Activated CD4-positive, alpha-beta T cell treated with anti-CD3 and anti-CD28 coated beads for 36 hours (primary cell): ENCODE data around the gene OR11A1. TPM values are rescaled to one million over a fixed set of nuclear protein-coding genes. Genes with fewer than 3 reads are reported as not detected.

ENCODE experiments used
- ATAC-seq: fragments of 200-7000 bp; cut with Tn5 transposase; one replicate; pipeline ENCODE4 v1.10.0; 2021; ENCODE audit warnings: mild to moderate bottlenecking, moderate library complexity
- CTCF ChIA-PET: fragments of 350-600 bp; sonication (Branson Sonifier 250); formaldehyde crosslinking; loops from one replicate; lab custom pipeline; 2021; ENCODE audit warnings: antibody characterized with exemption; lab: Charles Lee
- POLR2A ChIA-PET: fragments of 350-600 bp; sonication (Branson Sonifier 250); formaldehyde crosslinking; loops from one replicate; lab custom pipeline; 2021; ENCODE audit warnings: antibody characterized with exemption, inconsistent platforms; lab: Charles Lee
- DNase-seq: peaks from one replicate; pipeline ENCODE4 v3.0.0-alpha.2; 2020
- H3K27ac Mint-ChIP-seq: one replicate; pipeline ENCODE4 v1.8.0; 2021; ENCODE audit warnings: mixed read lengths
- H3K27me3 Mint-ChIP-seq: one replicate; pipeline ENCODE4 v1.8.0; 2021; ENCODE audit warnings: mixed read lengths
- H3K36me3 Mint-ChIP-seq: one replicate; pipeline ENCODE4 v1.8.0; 2021; ENCODE audit warnings: low read depth, mixed read lengths
- H3K4me1 Mint-ChIP-seq: one replicate; pipeline ENCODE4 v1.8.0; 2021; ENCODE audit warnings: mixed read lengths
- H3K4me3 Mint-ChIP-seq: one replicate; pipeline ENCODE4 v1.8.0; 2021; ENCODE audit warnings: mild to moderate bottlenecking, moderate library complexity, mixed read lengths
- H3K9me3 Mint-ChIP-seq: one replicate; pipeline ENCODE4 v1.8.0; 2021; ENCODE audit warnings: low read depth, mixed read lengths
- intact Hi-C, 2 experiments: fragments of 100-400 bp; cut with DNase I in 1 of 2; cut with micrococcal nuclease in 1 of 2; formaldehyde crosslinking; loops; one replicate each; pipeline versions ENCODE4 v1.14.2 to v1.15.1; 2022 to 2024; cut with DNase I, micrococcal nuclease
- total RNA-seq, 2 experiments: library from RNA; stranded (reverse); gene quantifications; one replicate each; pipeline ENCODE4 v1.2.3, GENCODE V29; 2021

Gene OR11A1
- not detected for total RNA-seq

- DNase-seq (no peak), ATAC-seq (no peak)
- POLR2A ChIA-PET: interaction anchor here (0.6 kb wide), 1 partner anchor 107 kb away, joined by 5 read pairs; no protein-coding TSS in a partner anchor
- no peak within 1 kb of the TSS for H3K4me3 Mint-ChIP-seq
- H3K36me3 Mint-ChIP-seq: no peaks in the 10 kb centered on the region
- H3K4me1 Mint-ChIP-seq: no peaks in the 10 kb centered on the region
- H3K27ac Mint-ChIP-seq: no peak within 1 kb of the TSS
- peaks cover 18% of the 10 kb centered on the region for H3K27me3 Mint-ChIP-seq
- H3K9me3 Mint-ChIP-seq: no peaks in the 10 kb centered on the region
- CTCF ChIA-PET: no interaction called here
- intact Hi-C loops: no loop called here
Measured at GRCh38 chr6:29456971-29457370, at the start of gene OR11A1, which contains the start of gene OR2H1. OR11A1 (minus strand) TSS chr6:29457071; CDS start chr6:29427641, 29,430 bp downstream. OR2H1 (plus strand) TSS chr6:29457155; CDS start chr6:29461770, 4,615 bp downstream.

GRCh38 chr6:29506446-29507067 is 49.7 kb upstream of the OR11A1 start:
- Mint-ChIP-seq H3K27ac (no peak overlapping the region), H3K9me3 (no peaks in the 10 kb centered on the region), H3K27me3 (peaks cover 8% of the 10 kb centered on the region), H3K4me3 (no peak overlapping the region), H3K36me3 (no peaks in the 10 kb centered on the region), H3K4me1 (no peaks in the 10 kb centered on the region)
- CTCF ChIA-PET: no interaction called here
- no peak for DNase-seq
- no peak for ATAC-seq
- intact Hi-C loops: no loop called here
- POLR2A ChIA-PET: no interaction called here

- CTCF ChIA-PET: no interaction called here
- DNase-seq (no peak), ATAC-seq (no peak)
- Mint-ChIP-seq H3K4me3 (no peak overlapping the region), H3K36me3 (no peaks in the 10 kb centered on the region), H3K27me3 (peaks cover 9% of the 10 kb centered on the region), H3K27ac (no peak overlapping the region), H3K9me3 (no peaks in the 10 kb centered on the region), H3K4me1 (no peaks in the 10 kb centered on the region)
- intact Hi-C loops: no loop called here
- POLR2A ChIA-PET: no interaction called here
Measured at GRCh38 chr6:29505808-29506207, 48.9 kb upstream of the OR11A1 start.

- peaks cover 5% of the 10 kb centered on the region for H3K27me3 Mint-ChIP-seq
- ChIA-PET CTCF (no interaction called here), POLR2A (no interaction called here)
- H3K4me3 Mint-ChIP-seq: no peak overlapping the region
- no peak overlapping the region for H3K27ac Mint-ChIP-seq
- no peaks in the 10 kb centered on the region for H3K9me3 Mint-ChIP-seq
- intact Hi-C loops: no loop called here
- no peak for ATAC-seq
- no peaks in the 10 kb centered on the region for H3K36me3 Mint-ChIP-seq
- no peaks in the 10 kb centered on the region for H3K4me1 Mint-ChIP-seq
- DNase-seq: no peak
Measured at GRCh38 chr6:29504961-29505360, 48.1 kb upstream of the OR11A1 start.

GRCh38 chr6:29502597-29502996 is 45.7 kb upstream of the OR11A1 start:
- H3K27me3 Mint-ChIP-seq: peaks cover 14% of the 10 kb centered on the region
- intact Hi-C loops: no loop called here
- no peak for ATAC-seq

GRCh38 chr6:29502181-29502580 is 45.3 kb upstream of the OR11A1 start:
- DNase-seq (no peak), ATAC-seq (no peak)
- ChIA-PET CTCF (no interaction called here), POLR2A (no interaction called here)
- Mint-ChIP-seq H3K27ac (no peak overlapping the region), H3K27me3 (peaks cover 16% of the 10 kb centered on the region), H3K9me3 (no peaks in the 10 kb centered on the region), H3K4me3 (no peak overlapping the region), H3K36me3 (no peaks in the 10 kb centered on the region), H3K4me1 (no peaks in the 10 kb centered on the region)
- intact Hi-C loops: no loop called here

More at GRCh38 chr6:29502597-29502996, 45.7 kb upstream of the OR11A1 start:
- POLR2A ChIA-PET: no interaction called here
- Mint-ChIP-seq H3K36me3 (no peaks in the 10 kb centered on the region), H3K9me3 (no peaks in the 10 kb centered on the region), H3K4me3 (no peak overlapping the region), H3K27ac (no peak overlapping the region), H3K4me1 (no peaks in the 10 kb centered on the region)
- CTCF ChIA-PET: no interaction called here
- no peak for DNase-seq

- Mint-ChIP-seq H3K36me3 (no peaks in the 10 kb centered on the region), H3K27ac (no peak overlapping the region), H3K4me1 (no peaks in the 10 kb centered on the region), H3K4me3 (no peak overlapping the region), H3K27me3 (peaks cover 21% of the 10 kb centered on the region), H3K9me3 (no peaks in the 10 kb centered on the region)
- DNase-seq: no peak
- intact Hi-C loops: no loop called here
- ChIA-PET POLR2A (no interaction called here), CTCF (no interaction called here)
- no peak for ATAC-seq
Measured at GRCh38 chr6:29501106-29501505, 44.2 kb upstream of the OR11A1 start.

GRCh38 chr6:29500594-29500993 is 43.7 kb upstream of the OR11A1 start:
- Mint-ChIP-seq H3K27ac (no peak overlapping the region), H3K27me3 (peaks cover 21% of the 10 kb centered on the region), H3K9me3 (no peaks in the 10 kb centered on the region), H3K4me1 (no peaks in the 10 kb centered on the region), H3K36me3 (no peaks in the 10 kb centered on the region), H3K4me3 (no peak overlapping the region)
- ChIA-PET POLR2A (no interaction called here), CTCF (no interaction called here)
- DNase-seq (no peak), ATAC-seq (no peak)
- intact Hi-C loops: no loop called here

- intact Hi-C loops: no loop called here
- Mint-ChIP-seq H3K36me3 (no peaks in the 10 kb centered on the region), H3K9me3 (no peaks in the 10 kb centered on the region), H3K27me3 (peaks cover 24% of the 10 kb centered on the region), H3K27ac (no peak overlapping the region), H3K4me3 (no peak overlapping the region), H3K4me1 (no peaks in the 10 kb centered on the region)
- ChIA-PET POLR2A (no interaction called here), CTCF (no interaction called here)
- no peak for ATAC-seq
- no peak for DNase-seq
Measured at GRCh38 chr6:29499704-29500103, 42.8 kb upstream of the OR11A1 start.

- Mint-ChIP-seq H3K36me3 (no peaks in the 10 kb centered on the region), H3K4me1 (no peaks in the 10 kb centered on the region), H3K27ac (no peak overlapping the region), H3K27me3 (peaks cover 24% of the 10 kb centered on the region), H3K4me3 (no peak overlapping the region), H3K9me3 (no peaks in the 10 kb centered on the region)
- POLR2A ChIA-PET: no interaction called here
- DNase-seq (no peak), ATAC-seq (no peak)
- intact Hi-C loops: no loop called here
- CTCF ChIA-PET: no interaction called here
Measured at GRCh38 chr6:29496961-29497360, 40.1 kb upstream of the OR11A1 start.

GRCh38 chr6:29495571-29495970 is 38.7 kb upstream of the OR11A1 start:
- H3K4me1 Mint-ChIP-seq: no peaks in the 10 kb centered on the region
- POLR2A ChIA-PET: no interaction called here
- no peak for ATAC-seq

GRCh38 chr6:29494131-29494530 is 37.3 kb upstream of the OR11A1 start:
- intact Hi-C loops: no loop called here
- DNase-seq (no peak), ATAC-seq (no peak)
- H3K27me3 Mint-ChIP-seq: peaks cover 26% of the 10 kb centered on the region
- POLR2A ChIA-PET: no interaction called here
- CTCF ChIA-PET: interaction anchor here (1.1 kb wide), 1 partner anchor 160 kb away, joined by 3 read pairs; no protein-coding TSS in a partner anchor
- no peak overlapping the region for H3K4me3 Mint-ChIP-seq
- H3K9me3 Mint-ChIP-seq: no peaks in the 10 kb centered on the region
- no peaks in the 10 kb centered on the region for H3K4me1 Mint-ChIP-seq
- H3K27ac Mint-ChIP-seq: no peak overlapping the region
- no peaks in the 10 kb centered on the region for H3K36me3 Mint-ChIP-seq

More at GRCh38 chr6:29495571-29495970, 38.7 kb upstream of the OR11A1 start:
- Mint-ChIP-seq H3K27me3 (peaks cover 25% of the 10 kb centered on the region), H3K27ac (no peak overlapping the region), H3K9me3 (no peaks in the 10 kb centered on the region), H3K36me3 (no peaks in the 10 kb centered on the region), H3K4me3 (no peak overlapping the region)
- DNase-seq: no peak
- CTCF ChIA-PET: no interaction called here
- intact Hi-C loops: no loop called here
